H9 (cell line): Measurements from ENCODE around the gene CHSY3. TPM values are rescaled to one million over a fixed set of nuclear protein-coding genes. Genes with fewer than 3 reads are reported as not detected.

Experiments used
- DNase-seq: peaks from one replicate; pipeline ENCODE4 v3.0.0-alpha.2; 2017
- H2AFZ ChIP-seq: one replicate; pipeline ENCODE4 v1.6.1; 2013; ENCODE audit warnings: mild to moderate bottlenecking, low read length, control low read depth, moderate library complexity
- H2AK5ac ChIP-seq: 2 replicates; pipeline ENCODE4 v1.6.1; 2013; ENCODE audit warnings: low read length, control low read depth, mixed read lengths; ENCODE audit not compliant: insufficient read length
- H2BK120ac ChIP-seq: one replicate; pipeline ENCODE4 v1.6.1; 2013; ENCODE audit warnings: low read depth, mild to moderate bottlenecking, low read length, control low read depth, inconsistent platforms; ENCODE audit not compliant: poor library complexity, severe bottlenecking
- H2BK12ac ChIP-seq: 2 replicates; pipeline ENCODE4 v1.6.1; 2013; ENCODE audit warnings: low read length, control low read depth, mixed read lengths, low read depth; ENCODE audit not compliant: insufficient read length
- H2BK15ac ChIP-seq: 2 replicates; pipeline ENCODE4 v1.6.1; 2013; ENCODE audit warnings: low read depth, low read length, control low read depth
- H2BK20ac ChIP-seq: one replicate; pipeline ENCODE4 v1.6.1; 2013; ENCODE audit warnings: low read depth, mild to moderate bottlenecking, low read length, control low read depth, inconsistent platforms; ENCODE audit not compliant: poor library complexity, severe bottlenecking
- H2BK5ac ChIP-seq: 2 replicates; pipeline ENCODE4 v1.6.1; 2013; ENCODE audit warnings: low read length, control low read depth, mixed read lengths; ENCODE audit not compliant: insufficient read length
- H3K14ac ChIP-seq: 2 replicates; pipeline ENCODE4 v1.6.1; 2013; ENCODE audit warnings: low read length, control low read depth; ENCODE audit not compliant: insufficient read depth
- H3K18ac ChIP-seq: 2 replicates; pipeline ENCODE4 v1.6.1; 2013; ENCODE audit warnings: low read depth, mild to moderate bottlenecking, mixed read lengths, low read length, control low read depth; ENCODE audit not compliant: insufficient read length
- H3K23ac ChIP-seq: 2 replicates; pipeline ENCODE4 v1.6.1; 2013; ENCODE audit warnings: low read length, control low read depth, mixed read lengths, low read depth; ENCODE audit not compliant: insufficient read length
- H3K23me2 ChIP-seq: 2 replicates; pipeline ENCODE4 v1.6.1; 2013; ENCODE audit warnings: low read depth, mild to moderate bottlenecking, mixed read lengths, low read length, control low read depth; ENCODE audit not compliant: insufficient read length, poor library complexity, severe bottlenecking
- H3K27ac ChIP-seq: 2 replicates; pipeline ENCODE4 v1.5.1; 2013; ENCODE audit warnings: low read length, control low read depth, mixed read lengths, low read depth; ENCODE audit not compliant: insufficient read length
- H3K27me3 ChIP-seq: 2 replicates; pipeline ENCODE4 v1.6.1; 2013; ENCODE audit warnings: low read length, control low read depth, inconsistent platforms; ENCODE audit not compliant: insufficient read depth
- H3K4ac ChIP-seq: 2 replicates; pipeline ENCODE4 v1.6.1; 2013; ENCODE audit warnings: low read depth, mild to moderate bottlenecking, control low read depth, inconsistent platforms, low read length, moderate library complexity
- H3K4me1 ChIP-seq: 2 replicates; pipeline ENCODE4 v1.6.1; 2013; ENCODE audit warnings: low read length, control low read depth, inconsistent platforms; ENCODE audit not compliant: insufficient read depth
- H3K4me2 ChIP-seq: 2 replicates; pipeline ENCODE4 v1.6.1; 2013; ENCODE audit warnings: low read length, control low read depth, mixed read lengths; ENCODE audit not compliant: insufficient read length, insufficient read depth
- H3K56ac ChIP-seq: 2 replicates; pipeline ENCODE4 v1.6.1; 2013; ENCODE audit warnings: low read depth, mild to moderate bottlenecking, mixed read lengths, low read length, control low read depth; ENCODE audit not compliant: insufficient read length
- H3K79me1 ChIP-seq: 2 replicates; pipeline ENCODE4 v1.6.1; 2013; ENCODE audit warnings: low read depth, mild to moderate bottlenecking, moderate library complexity, low read length, control low read depth, inconsistent platforms; ENCODE audit not compliant: insufficient read depth, poor library complexity, severe bottlenecking
- H3K79me2 ChIP-seq: 2 replicates; pipeline ENCODE4 v1.6.1; 2013; ENCODE audit warnings: low read length, control low read depth, inconsistent platforms; ENCODE audit not compliant: insufficient read depth
- H3K9ac ChIP-seq: 2 replicates; pipeline ENCODE4 v1.6.1; 2013; ENCODE audit warnings: low read length, control low read depth, mixed read lengths; ENCODE audit not compliant: insufficient read length; ENCODE audit errors: extremely low read depth
- H3K9me3 ChIP-seq: one replicate; pipeline ENCODE4 v1.6.1; 2013; ENCODE audit warnings: low read depth, low read length, inconsistent platforms; ENCODE audit not compliant: control insufficient read depth
- H3T11ph ChIP-seq: one replicate; pipeline ENCODE4 v1.6.1; 2013; ENCODE audit warnings: mild to moderate bottlenecking, low read length, control low read depth, inconsistent platforms
- H4K20me1 ChIP-seq: one replicate; pipeline ENCODE4 v1.6.1; 2013; ENCODE audit not compliant: control insufficient read depth, insufficient read length, insufficient read depth
- H4K5ac ChIP-seq: 2 replicates; pipeline ENCODE4 v1.6.1; 2013; ENCODE audit warnings: low read depth, mild to moderate bottlenecking, mixed read lengths, low read length, control low read depth; ENCODE audit not compliant: insufficient read length
- H4K8ac ChIP-seq: replicated peaks from 2 replicates; pipeline ENCODE4 v1.6.1; 2013; ENCODE audit warnings: low read length, control low read depth, mixed read lengths, low read depth; ENCODE audit not compliant: insufficient read length
- H4K91ac ChIP-seq: 2 replicates; pipeline ENCODE4 v1.6.1; 2013; ENCODE audit warnings: low read depth, mild to moderate bottlenecking, moderate library complexity, mixed read lengths, low read length, control low read depth; ENCODE audit not compliant: insufficient read length
- H3K27ac Mint-ChIP-seq, 3 experiments: 2 replicates in 2 of 3; 3 replicates in 1 of 3; pipeline ENCODE4 v1.8.0; 2020 to 2021; ENCODE audit warnings: mixed read lengths in 3 of 3, mild to moderate bottlenecking in 1 of 3, moderate library complexity in 1 of 3
- H3K27me3 Mint-ChIP-seq: 2 replicates; pipeline ENCODE4 v1.8.0; 2021; ENCODE audit warnings: low read depth, mild to moderate bottlenecking, moderate library complexity, mixed read lengths
- H3K36me3 Mint-ChIP-seq, 3 experiments: 2 replicates in 2 of 3; 3 replicates in 1 of 3; pipeline ENCODE4 v1.8.0; 2020 to 2021; ENCODE audit warnings: low read depth in 3 of 3, mixed read lengths in 3 of 3; ENCODE audit not compliant: insufficient read depth in 1 of 3
- H3K4me1 Mint-ChIP-seq, 2 experiments: 2 replicates each; pipeline ENCODE4 v1.8.0; 2020; ENCODE audit warnings: mixed read lengths in 2 of 2
- H3K4me3 Mint-ChIP-seq, 2 experiments: 2 replicates in 1 of 2; 3 replicates in 1 of 2; pipeline ENCODE4 v1.8.0; 2020 to 2021; ENCODE audit warnings: mild to moderate bottlenecking in 2 of 2, mixed read lengths in 2 of 2, moderate library complexity in 1 of 2
- H3K9me3 Mint-ChIP-seq, 2 experiments: 2 replicates in 1 of 2; 3 replicates in 1 of 2; pipeline ENCODE4 v1.8.0; 2020; ENCODE audit warnings: mild to moderate bottlenecking in 2 of 2, mixed read lengths in 2 of 2, moderate library complexity in 1 of 2
- WGBS: extraction: QIAGEN DNeasy Blood & Tissue Kit; methylation state at CpG from one replicate; pipeline ENCODE4 v1.1.7; 2013; ENCODE audit warnings: missing lambda C conversion rate, low lambda C conversion rate, mixed read lengths; ENCODE audit not compliant: insufficient read length; ENCODE audit errors: extremely low coverage; 5-methylcytosine and 5-hydroxymethylcytosine counted together
- total RNA-seq: library from RNA; stranded (reverse); gene quantifications from 2 replicates; pipeline ENCODE4 v1.2.1, GENCODE V29; 2021
- TF ChIP-seq, protein P1 (sequence below): fragments of 200-600 bp; sonication (generic); conservative IDR thresholded peaks from 3 replicates; pipeline ENCODE4 v1.8.0; 2021; ENCODE audit warnings: antibody characterized with exemption, mild to moderate bottlenecking

Gene CHSY3
- total RNA-seq, 1 experiment from 2014 or later, result 0.37 TPM

DNA sequence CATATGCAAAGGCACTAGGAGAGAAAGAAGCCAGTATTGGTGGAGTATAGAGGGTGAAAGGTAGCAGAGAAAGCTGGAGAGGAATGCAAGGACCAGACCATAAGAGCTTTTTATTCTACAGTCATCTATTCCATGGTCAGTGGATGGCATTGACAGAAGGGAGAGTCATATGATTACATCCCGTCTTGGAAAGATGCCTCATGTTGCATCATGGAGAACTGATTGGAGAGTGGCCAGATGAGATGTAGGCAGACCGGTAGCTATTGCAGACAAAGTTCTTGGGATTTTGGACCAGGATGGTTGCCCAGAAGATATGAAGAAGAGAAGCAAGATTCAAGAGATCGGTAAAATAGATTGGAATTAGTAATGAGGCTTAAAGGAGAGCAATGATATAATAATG, 260.7 kb downstream of the CHSY3 start:
- H3K4me2 ChIP-seq, result no peak overlapping the region
- TF ChIP-seq, protein P1, sequence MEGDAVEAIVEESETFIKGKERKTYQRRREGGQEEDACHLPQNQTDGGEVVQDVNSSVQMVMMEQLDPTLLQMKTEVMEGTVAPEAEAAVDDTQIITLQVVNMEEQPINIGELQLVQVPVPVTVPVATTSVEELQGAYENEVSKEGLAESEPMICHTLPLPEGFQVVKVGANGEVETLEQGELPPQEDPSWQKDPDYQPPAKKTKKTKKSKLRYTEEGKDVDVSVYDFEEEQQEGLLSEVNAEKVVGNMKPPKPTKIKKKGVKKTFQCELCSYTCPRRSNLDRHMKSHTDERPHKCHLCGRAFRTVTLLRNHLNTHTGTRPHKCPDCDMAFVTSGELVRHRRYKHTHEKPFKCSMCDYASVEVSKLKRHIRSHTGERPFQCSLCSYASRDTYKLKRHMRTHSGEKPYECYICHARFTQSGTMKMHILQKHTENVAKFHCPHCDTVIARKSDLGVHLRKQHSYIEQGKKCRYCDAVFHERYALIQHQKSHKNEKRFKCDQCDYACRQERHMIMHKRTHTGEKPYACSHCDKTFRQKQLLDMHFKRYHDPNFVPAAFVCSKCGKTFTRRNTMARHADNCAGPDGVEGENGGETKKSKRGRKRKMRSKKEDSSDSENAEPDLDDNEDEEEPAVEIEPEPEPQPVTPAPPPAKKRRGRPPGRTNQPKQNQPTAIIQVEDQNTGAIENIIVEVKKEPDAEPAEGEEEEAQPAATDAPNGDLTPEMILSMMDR, result no peak
- no peak overlapping the region for H2BK15ac ChIP-seq
- Mint-ChIP-seq H3K4me3 (no peak overlapping the region), H3K4me1 (peaks cover 23 to 41% of the 10 kb centered on the region in 2 experiments), H3K27ac (no peak overlapping the region; a peak in 1 of 7 replicates), H3K27me3 (peaks cover 8% of the 10 kb centered on the region), H3K36me3 (no peaks in the 10 kb centered on the region), H3K9me3 (no peaks in the 10 kb centered on the region)
- no peak overlapping the region for H3K56ac ChIP-seq
- no peak overlapping the region for H4K91ac ChIP-seq
- no peak overlapping the region for H2AK5ac ChIP-seq
- no CpG with 5 or more reads among the region's 3 CpGs for WGBS
- no peaks in the 10 kb centered on the region for H3K79me1 ChIP-seq
- no peak for DNase-seq
- H2BK5ac ChIP-seq, result no peak overlapping the region
- H4K5ac ChIP-seq, result no peak overlapping the region
- no peaks in the 10 kb centered on the region for H3K79me2 ChIP-seq
- no peak overlapping the region for H2AFZ ChIP-seq
- H3K27ac ChIP-seq, result no peak overlapping the region
- H2BK120ac ChIP-seq, result no peak overlapping the region
- no peak overlapping the region for H3K9ac ChIP-seq
- H3K23me2 ChIP-seq, result no peaks in the 10 kb centered on the region
- no peaks in the 10 kb centered on the region for H3K9me3 ChIP-seq
- H3K4me1 ChIP-seq, result peaks cover 3% of the 10 kb centered on the region; the same call in 1 of the 2 replicates
- H3K27me3 ChIP-seq, result no peaks in the 10 kb centered on the region
- no peak overlapping the region for H4K8ac ChIP-seq
- H2BK12ac ChIP-seq, result no peak overlapping the region
- H3K4ac ChIP-seq, result no peak overlapping the region
- no peak overlapping the region for H3T11ph ChIP-seq
- no peak overlapping the region for H3K18ac ChIP-seq
- no peak overlapping the region for H3K23ac ChIP-seq
- H4K20me1 ChIP-seq, result no peaks in the 10 kb centered on the region
- H3K14ac ChIP-seq, result no peak overlapping the region
- H2BK20ac ChIP-seq, result no peak overlapping the region
